AG04449 (cell line): ENCODE results near the gene LRRN4.
"Not testable (repeated sequence)": the region's sequence is repeated elsewhere in the genome, so short reads cannot be mapped to it uniquely, and the experiment has no call there.

Experiments used
- CTCF ChIA-PET: fragments of 350-600 bp; formaldehyde crosslinking; extraction: SDS; loops from one replicate; lab custom pipeline; 2021; ENCODE audit warnings: antibody characterized with exemption; lab: Yijun Ruan, JAX
- POLR2A ChIA-PET: fragments of 400-600, 350-600 bp; formaldehyde crosslinking; extraction: SDS; loops from one replicate; lab custom pipeline; 2020; ENCODE audit warnings: antibody characterized with exemption, inconsistent platforms; lab: Yijun Ruan, JAX
- DNase-seq: peaks from one replicate; pipeline ENCODE4 v3.0.0-alpha.2; 2010; ENCODE audit warnings: low read depth, low spot score
- H3K4me3 ChIP-seq: 2 replicates; pipeline ENCODE4 v1.5.1; 2011; ENCODE audit warnings: low read depth, mild to moderate bottlenecking, control low read depth, low read length
- CTCF ChIP-seq: IDR thresholded peaks from one replicate; pipeline ENCODE4 v1.5.1; 2011; ENCODE audit warnings: mild to moderate bottlenecking, moderate library complexity, low read length, control low read depth, inconsistent platforms; ENCODE audit not compliant: insufficient read depth; ENCODE audit errors: missing control alignments

The LRRN4 gene

GRCh38 chr20:6034134-6034969, 19.5 kb downstream of the LRRN4 start:
- no peak for TF ChIP-seq CTCF
- H3K4me3 ChIP-seq = no peak overlapping the region
- CTCF ChIA-PET = interaction anchor here (0.7 to 1.6 kb wide), 5 partner anchors 17 to 505 kb away, joined by 3 to 7 read pairs (median 3); no protein-coding TSS in a partner anchor
- no peak for DNase-seq
- POLR2A ChIA-PET = interaction anchor here (0.9 kb wide), 1 partner anchor 26 kb away, joined by 3 read pairs; no protein-coding TSS in a partner anchor

DNA sequence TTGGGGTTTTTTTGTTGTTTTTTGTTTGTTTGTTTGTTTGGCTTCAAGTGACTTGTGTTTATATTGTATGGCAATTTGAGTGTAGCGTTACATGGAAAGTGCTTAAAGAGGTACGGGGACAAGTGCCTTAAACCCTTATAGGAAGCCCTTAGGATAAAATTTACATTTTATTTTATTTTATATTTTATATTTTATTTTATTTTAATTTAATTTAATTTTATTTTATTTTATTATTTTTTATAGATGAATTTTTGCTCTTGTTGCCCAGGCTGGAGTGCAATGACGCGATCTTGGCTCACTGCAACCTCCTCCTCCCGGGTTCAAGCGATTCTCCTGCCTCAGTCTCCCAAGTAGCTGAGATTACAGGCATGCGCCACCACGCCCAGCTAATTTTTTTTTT, 21.0 kb downstream of the LRRN4 start:
- DNase-seq, H3K4me3 ChIP-seq, CTCF ChIA-PET, POLR2A ChIA-PET: not testable (repeated sequence)

GRCh38 chr20:6030453-6031080, 23.3 kb downstream of the LRRN4 start:
- POLR2A ChIA-PET = no interaction called here
- CTCF ChIA-PET = interaction anchor here (0.6 kb wide), 1 partner anchor 39 kb away, joined by 3 read pairs; no protein-coding TSS in a partner anchor
- H3K4me3 ChIP-seq = no peak overlapping the region
- no peak for DNase-seq
- TF ChIP-seq CTCF = no peak

- ChIA-PET CTCF (no interaction called here), POLR2A (no interaction called here)
- H3K4me3 ChIP-seq = no peak overlapping the region
- TF ChIP-seq CTCF = no peak
- no peak for DNase-seq
Observed at GRCh38 chr20:6029538-6029937, 24.3 kb downstream of the LRRN4 start.

DNA sequence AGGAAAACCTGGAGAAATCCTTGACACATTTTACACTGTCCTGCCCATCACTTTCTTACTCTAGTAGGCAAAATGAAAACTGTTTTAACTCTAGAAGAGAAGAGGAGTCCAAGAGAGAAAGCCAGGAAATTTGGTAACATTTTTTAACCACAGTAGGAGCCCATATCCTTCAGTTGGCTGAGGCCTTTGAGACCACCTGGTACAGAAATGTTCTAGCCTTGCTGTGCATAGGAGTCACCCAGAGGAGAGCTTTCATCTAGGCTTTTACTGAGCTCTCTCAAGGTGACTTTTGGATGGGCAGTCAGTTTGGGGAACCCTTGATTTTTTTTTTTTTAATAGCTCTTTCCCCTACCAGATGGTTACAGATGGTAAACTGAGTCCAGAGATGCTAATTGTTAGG, 25.0 kb downstream of the LRRN4 start:
- ChIA-PET CTCF (no interaction called here), POLR2A (no interaction called here)
- TF ChIP-seq CTCF = no peak
- no peak overlapping the region for H3K4me3 ChIP-seq
- no peak for DNase-seq

DNA sequence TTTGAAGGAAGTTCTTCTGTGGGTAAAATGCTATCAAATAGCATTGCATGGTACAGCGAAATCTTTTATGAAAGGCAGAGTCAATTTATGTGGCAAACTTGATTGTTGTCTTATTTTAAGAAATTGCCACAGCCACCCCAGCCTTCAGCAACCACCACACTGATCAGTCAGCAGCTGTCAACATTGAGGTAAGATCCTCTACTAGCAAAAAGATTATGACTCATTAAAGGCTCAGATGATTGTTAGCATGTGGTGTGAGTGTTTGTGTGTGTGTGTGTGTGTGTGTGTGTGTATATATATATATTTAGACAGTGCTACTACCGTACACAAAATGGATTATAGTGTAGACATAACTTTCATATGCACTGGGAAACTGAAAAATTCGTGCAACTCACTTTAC, 27.8 kb downstream of the LRRN4 start:
- TF ChIP-seq CTCF = no peak
- POLR2A ChIA-PET = no interaction called here
- CTCF ChIA-PET = interaction anchor here (0.8 kb wide), 1 partner anchor 48 kb away, joined by 3 read pairs; no protein-coding TSS in a partner anchor
- no peak for DNase-seq
- H3K4me3 ChIP-seq = no peak overlapping the region
